Lung (tissue), 12 donors: Measurements from ENCODE around the gene GFOD2. TPM values are rescaled to one million over a fixed set of nuclear protein-coding genes. Genes with fewer than 3 reads are reported as not detected.

Experiments
- ATAC-seq: fragments of 200-7000 bp; cut with Tn5 transposase; one replicate; pipeline ENCODE4 v1.9.1; 2020; ENCODE audit warnings: moderate number of reproducible peaks; ENCODE audit not compliant: insufficient read depth, low FRiP score
- DNase-seq, 3 donors: peaks; one replicate each; pipeline ENCODE4 v3.0.0-alpha.2; 2013 to 2017
- H3K27ac ChIP-seq, 2 donors: one replicate each; pipeline ENCODE4 v1.5.1; 2013; ENCODE audit warnings: mild to moderate bottlenecking in 2 of 2, moderate library complexity in 2 of 2, control low read depth in 1 of 2, inconsistent platforms in 1 of 2, low read depth in 1 of 2, low read length in 1 of 2
- H3K27me3 ChIP-seq, 3 donors: one replicate each; pipeline ENCODE4 v1.5.1; 2013; ENCODE audit warnings: low read length in 2 of 3; ENCODE audit not compliant: control insufficient read depth in 3 of 3, insufficient read depth in 3 of 3
- H3K36me3 ChIP-seq, 4 donors: one replicate each; pipeline ENCODE4 v1.5.1; 2013; ENCODE audit warnings: low read length in 4 of 4, mild to moderate bottlenecking in 1 of 4, moderate library complexity in 1 of 4; ENCODE audit not compliant: control insufficient read depth in 4 of 4, insufficient read depth in 4 of 4
- H3K4me1 ChIP-seq, 5 donors: one replicate each; pipeline ENCODE4 v1.5.1; 2013; ENCODE audit warnings: low read length in 5 of 5, mild to moderate bottlenecking in 2 of 5, moderate library complexity in 1 of 5; ENCODE audit not compliant: control insufficient read depth in 5 of 5, insufficient read depth in 5 of 5
- H3K4me3 ChIP-seq: one replicate; pipeline ENCODE4 v1.5.1; 2013; ENCODE audit warnings: mild to moderate bottlenecking, control low read depth, moderate library complexity
- H3K9ac ChIP-seq, 2 donors: one replicate each; pipeline ENCODE4 v1.5.1; 2013; ENCODE audit warnings: low read length in 2 of 2, control low read depth in 1 of 2; ENCODE audit not compliant: insufficient read depth in 1 of 2
- H3K9me3 ChIP-seq, 4 donors: one replicate each; pipeline ENCODE4 v1.5.1; 2013; ENCODE audit warnings: low read length in 3 of 4, mild to moderate bottlenecking in 1 of 4, moderate library complexity in 1 of 4; ENCODE audit not compliant: control insufficient read depth in 4 of 4, insufficient read depth in 3 of 4
- CTCF ChIP-seq: IDR thresholded peaks from 2 replicates; pipeline ENCODE4 v1.5.1; 2012; ENCODE audit warnings: mild to moderate bottlenecking; ENCODE audit errors: control extremely low read depth, extremely low read depth
- WGBS, 2 donors: extraction: QIAGEN DNeasy Blood & Tissue Kit; methylation state at CpG; one replicate each; pipeline ENCODE4 v1.1.7; 2013; 5-methylcytosine and 5-hydroxymethylcytosine counted together
- polyA plus RNA-seq, 2 donors: library from polyadenylated mRNA; stranded (reverse); fragments of 200-250 nt; gene quantifications; one replicate each; pipeline ENCODE4 v1.2.1, GENCODE V29; 2013
- total RNA-seq, 2 donors: library from RNA; depleted of rRNA in 1 of 2; stranded (reverse); fragments of >200 nt in 1 of 2; gene quantifications; one replicate each; pipeline ENCODE4 v1.2.1, GENCODE V29; 2014 to 2021
- donor health status: control.
- donor health status: control.
- donor health status: Bipolar disorder and iron deficiency.
- donor health status: healthy.
- donor health status: DM: yes; HTN: yes; CAD: no.

Gene GFOD2
- total and polyA plus RNA-seq, 4 donors = 10.1 to 26.3 (median 16.1) TPM

- Histone ChIP-seq H3K27me3 (no peaks in the 10 kb centered on the region), H3K4me3 (no peak overlapping the region), H3K9ac (no peak overlapping the region), H3K9me3 (no peaks in the 10 kb centered on the region), H3K4me1 (no peaks in the 10 kb centered on the region), H3K27ac (no peak overlapping the region), H3K36me3 (peaks cover 0 to 9% (median 5%) of the 10 kb centered on the region in 4 donors)
- 84 to 92% methylated on average over 4 of the region's 4 CpGs for WGBS, 2 donors
- TF ChIP-seq CTCF = no peak
- ATAC-seq (no peak), DNase-seq (no peak)
Observed at GRCh38 chr16:67760956-67761230, 41.8 kb upstream of the GFOD2 start.

- Histone ChIP-seq H3K4me1 (no peaks in the 10 kb centered on the region), H3K27me3 (no peaks in the 10 kb centered on the region), H3K9me3 (no peaks in the 10 kb centered on the region), H3K9ac (no peak overlapping the region), H3K36me3 (peaks cover 0 to 9% (median 5%) of the 10 kb centered on the region in 4 donors), H3K27ac (no peak overlapping the region), H3K4me3 (no peak overlapping the region)
- no peak for DNase-seq
- 55 to 72% methylated on average over 8 of the region's 8 CpGs for WGBS, 2 donors
- TF ChIP-seq CTCF = no peak
- ATAC-seq = no peak
Observed at GRCh38 chr16:67760206-67760955, 41.3 kb upstream of the GFOD2 start.

GRCh38 chr16:67758966-67759365, 39.9 kb upstream of the GFOD2 start:
- no peak for TF ChIP-seq CTCF
- H3K36me3 ChIP-seq = peaks cover 0 to 9% (median 5%) of the 10 kb centered on the region in 4 donors
- H3K27me3 ChIP-seq = no peaks in the 10 kb centered on the region
- H3K9ac ChIP-seq = no peak overlapping the region
- no peak overlapping the region for H3K27ac ChIP-seq
- WGBS, 2 donors = 77 to 92% methylated on average over 7 of the region's 7 CpGs
- no peaks in the 10 kb centered on the region for H3K9me3 ChIP-seq
- no peak overlapping the region for H3K4me3 ChIP-seq
- peak in 1 of 3 donors; percentile 18 for DNase-seq
- H3K4me1 ChIP-seq = no peaks in the 10 kb centered on the region
- no peak for ATAC-seq

GRCh38 chr16:67758006-67758405, 38.9 kb upstream of the GFOD2 start:
- ATAC-seq = no peak
- Histone ChIP-seq H3K9ac (no peak overlapping the region), H3K27me3 (no peaks in the 10 kb centered on the region), H3K36me3 (peaks cover 0 to 9% (median 5%) of the 10 kb centered on the region in 4 donors), H3K4me1 (no peaks in the 10 kb centered on the region), H3K27ac (no peak overlapping the region), H3K9me3 (no peaks in the 10 kb centered on the region), H3K4me3 (no peak overlapping the region)
- DNase-seq = no peak
- WGBS, 2 donors = 92 to 93% methylated on average over 3 of the region's 3 CpGs
- no peak for TF ChIP-seq CTCF
